Endothelial cell of umbilical vein (primary cell): ENCODE measurements around the gene CCDC88B. TPM values are rescaled to one million over a fixed set of nuclear protein-coding genes. Genes with fewer than 3 reads are reported as not detected.

ENCODE experiments used
- BruUV-seq: library from RNA; stranded (reverse); fragments of 400-500 nt; replicated peaks from 2 replicates; lab custom pipeline; 2021; lab: Mats Ljungman, UMichigan
- CTCF ChIA-PET: fragments of 300-600, 350-600 bp; sonication (Branson Sonifier 250); formaldehyde crosslinking; loops from one replicate; lab custom pipeline; 2021; ENCODE audit warnings: antibody characterized with exemption, inconsistent platforms; lab: Charles Lee
- POLR2A ChIA-PET: fragments of 300-600, 350-600 bp; sonication (Branson Sonifier 250); formaldehyde crosslinking; loops from one replicate; lab custom pipeline; 2021; ENCODE audit warnings: antibody characterized with exemption, inconsistent platforms; lab: Charles Lee
- DNase-seq: peaks from one replicate; pipeline ENCODE4 v3.0.0-alpha.2; 2011; ENCODE audit warnings: low read depth, low spot score
- FAIRE-seq: peaks from 2 replicates; lab custom pipeline; 2011; peaks lifted over from hg19 to GRCh38; lab: Jason Lieb, UNC
- H2AFZ ChIP-seq: 2 replicates; pipeline ENCODE4 v1.6.0; 2012; ENCODE audit warnings: low read depth, low read length, control low read depth, inconsistent platforms
- H3K27ac ChIP-seq: 2 replicates; pipeline ENCODE4 v1.5.1; 2011; ENCODE audit warnings: low read depth, mild to moderate bottlenecking, control low read depth, low read length, moderate library complexity; ENCODE audit not compliant: insufficient read depth
- H3K27me3 ChIP-seq, 2 experiments: 2 replicates each; pipeline versions ENCODE4 v1.6.0 to v1.6.1; 2011; ENCODE audit warnings: low read length in 2 of 2, mixed read lengths in 1 of 2; ENCODE audit not compliant: control insufficient read depth in 2 of 2, insufficient read depth in 2 of 2
- H3K36me3 ChIP-seq, 2 experiments: 2 replicates in 1 of 2; 3 replicates in 1 of 2; pipeline ENCODE4 v1.5.1; 2011; ENCODE audit warnings: low read length in 2 of 2, mild to moderate bottlenecking in 1 of 2, moderate library complexity in 1 of 2; ENCODE audit not compliant: control insufficient read depth in 2 of 2, insufficient read depth in 2 of 2; ENCODE audit errors: extremely low read depth in 1 of 2
- H3K4me1 ChIP-seq: 3 replicates; pipeline ENCODE4 v1.5.1; 2011; ENCODE audit warnings: mild to moderate bottlenecking, low read length; ENCODE audit not compliant: control insufficient read depth, insufficient read depth; ENCODE audit errors: extremely low read depth
- H3K4me2 ChIP-seq: 2 replicates; pipeline ENCODE4 v1.6.1; 2011; ENCODE audit warnings: low read length, control low read depth, mixed read lengths; ENCODE audit not compliant: insufficient read depth
- H3K4me3 ChIP-seq, 3 experiments: fragments of 200-600 bp in 1 of 3; sonication (generic), shearing (Covaris generic) in 1 of 3; replicated peaks in 1 of 3; 2 replicates each; pipeline ENCODE4 v1.5.1; 2011 to 2016; ENCODE audit warnings: control low read depth in 3 of 3, low read length in 3 of 3, mild to moderate bottlenecking in 2 of 3, inconsistent platforms in 1 of 3, low read depth in 1 of 3, moderate library complexity in 1 of 3; ENCODE audit not compliant: insufficient read depth in 1 of 3
- H3K79me2 ChIP-seq: 2 replicates; pipeline ENCODE4 v1.6.0; 2012; ENCODE audit warnings: low read length, inconsistent platforms; ENCODE audit not compliant: control insufficient read depth, insufficient read depth
- H3K9ac ChIP-seq: replicated peaks from 2 replicates; pipeline ENCODE3; 2011; ENCODE audit warnings: low read length, control low read depth; ENCODE audit not compliant: insufficient read depth; ENCODE audit errors: extremely low read depth
- H3K9me1 ChIP-seq: replicated peaks from 3 replicates; pipeline ENCODE4 v1.6.0; 2011; ENCODE audit warnings: mild to moderate bottlenecking, low read length; ENCODE audit not compliant: control insufficient read depth, insufficient read depth; ENCODE audit errors: extremely low read depth
- H3K9me3 ChIP-seq: replicated peaks from 2 replicates; pipeline ENCODE4 v1.5.1; 2012; ENCODE audit warnings: low read length, inconsistent platforms; ENCODE audit not compliant: control insufficient read depth, insufficient read depth
- H4K20me1 ChIP-seq: replicated peaks from 2 replicates; pipeline ENCODE3; 2011; ENCODE audit warnings: mild to moderate bottlenecking, low read length; ENCODE audit not compliant: control insufficient read depth, insufficient read depth; ENCODE audit errors: extremely low read depth
- CTCF ChIP-seq, 2 donors: IDR thresholded peaks; 1 replicate in 1 of 2; 2 replicates in 1 of 2; pipeline ENCODE4 v1.5.1; 2011; ENCODE audit warnings: low read length in 2 of 2, mild to moderate bottlenecking in 2 of 2, moderate library complexity in 2 of 2, control low read depth in 1 of 2, inconsistent platforms in 1 of 2, low read depth in 1 of 2; ENCODE audit not compliant: insufficient read depth in 1 of 2; ENCODE audit errors: extremely low read depth in 1 of 2
- EZH2 ChIP-seq: IDR thresholded peaks from 2 replicates; pipeline ENCODE4 v1.6.1; 2012; ENCODE audit warnings: borderline replicate concordance, low read depth, mild to moderate bottlenecking, moderate library complexity, low read length, inconsistent platforms; ENCODE audit not compliant: severe bottlenecking
- FOS ChIP-seq: IDR thresholded peaks from 2 replicates; pipeline ENCODE4 v1.6.1; 2011; ENCODE audit warnings: mild to moderate bottlenecking, low read length, moderate library complexity, borderline replicate concordance; ENCODE audit not compliant: insufficient read depth
- GATA2 ChIP-seq: IDR thresholded peaks from 2 replicates; pipeline ENCODE4 v1.7.0; 2011; ENCODE audit warnings: low read depth, mild to moderate bottlenecking, moderate library complexity, mixed read lengths, low read length; ENCODE audit not compliant: insufficient read length, insufficient read depth
- JUN ChIP-seq: IDR thresholded peaks from 2 replicates; pipeline ENCODE4 v1.6.1; 2011; ENCODE audit warnings: borderline replicate concordance, low read depth; ENCODE audit not compliant: insufficient read length, insufficient read depth
- MAX ChIP-seq: IDR thresholded peaks from 2 replicates; pipeline ENCODE4 v1.6.1; 2011; ENCODE audit not compliant: insufficient read depth, insufficient read length
- MYC ChIP-seq: IDR thresholded peaks from one replicate; pipeline ENCODE4 v1.6.1; 2011; ENCODE audit warnings: mild to moderate bottlenecking, low read depth, low read length
- POLR2A ChIP-seq: IDR thresholded peaks from 2 replicates; pipeline ENCODE4 v1.6.1; 2012; ENCODE audit warnings: low read depth, mild to moderate bottlenecking, control low read depth, low read length
- POLR2AphosphoS5 ChIP-seq: IDR thresholded peaks from 2 replicates; pipeline ENCODE4 v1.6.1; 2012; ENCODE audit warnings: low read depth, mild to moderate bottlenecking, control low read depth, low read length, moderate library complexity; ENCODE audit not compliant: insufficient read depth
- dilution Hi-C: fragments of 300-500 bp; cut with MboI; formaldehyde crosslinking; loops from one replicate; pipeline ENCODE4 v1.15.0; 2019; ENCODE audit warnings: low sequenced_read_pairs; ENCODE audit not compliant: extremely low pct_ligation_motif_present
- intact Hi-C: fragments of 100-400 bp; cut with micrococcal nuclease; formaldehyde crosslinking; loops from one replicate; pipeline ENCODE4 v1.10.0; 2022
- polyA plus RNA-seq, 4 experiments: library from polyadenylated mRNA; depleted of rRNA in 3 of 4; stranded (reverse) in 3 of 4; unstranded in 1 of 4; fragments of >200 nt; gene quantifications; 2 replicates each; pipeline versions ENCODE4 v1.2.1 to v1.2.3, GENCODE V29; 2011 to 2012; ENCODE audit warnings: missing spikeins in 1 of 4
- total RNA-seq: library from RNA; stranded (reverse); gene quantifications from 2 replicates; pipeline ENCODE4 v1.2.3, GENCODE V29; 2021

CCDC88B gene
- total and polyA plus RNA-seq, 2 donors (not counting 3 experiments of a cell fraction or from before 2014, with no cell fraction given): 1.8 to 2.7 TPM

GRCh38 chr11:64376071-64376470 is 36.1 kb downstream of the CCDC88B start:
- BruUV-seq: no TSS peak
- no peaks in the 10 kb centered on the region for H3K9me3 ChIP-seq
- peaks cover 0 to 2% of the 10 kb centered on the region in 2 experiments for H3K36me3 ChIP-seq
- ChIA-PET POLR2A (no interaction called here), CTCF (interaction anchor here (0.7 to 2.9 kb wide), 3 partner anchors 20 to 153 kb away, joined by 3 to 8 read pairs (median 3); no protein-coding TSS in a partner anchor)
- no peaks in the 10 kb centered on the region for H3K79me2 ChIP-seq
- no peaks in the 10 kb centered on the region for H3K27me3 ChIP-seq
- H3K9ac ChIP-seq: no peak overlapping the region
- no peaks in the 10 kb centered on the region for H3K4me1 ChIP-seq
- no peaks in the 10 kb centered on the region for H3K9me1 ChIP-seq
- no peak overlapping the region for H3K4me3 ChIP-seq
- H3K27ac ChIP-seq: no peak overlapping the region
- FAIRE-seq (no peak), DNase-seq (no peak)
- H3K4me2 ChIP-seq: no peak overlapping the region
- no peak overlapping the region for H2AFZ ChIP-seq
- intact Hi-C loops (no loop called here), dilution Hi-C loops (no loop called here)
- no peak for TF ChIP-seq CTCF (IDR thresholded peaks at IDR 0.05; ENCODE audit: extremely low read depth in 1 of 2, insufficient read depth in 1 of 2, low read depth in 1 of 2, low read length in 2 of 2)
- no peak for TF ChIP-seq MAX
- TF ChIP-seq POLR2AphosphoS5: no peak
- TF ChIP-seq FOS: no peak
- no peak for TF ChIP-seq MYC
- no peak for TF ChIP-seq JUN
- TF ChIP-seq GATA2: no peak
- TF ChIP-seq POLR2A: no peak
- TF ChIP-seq EZH2: no peak
- no peaks in the 10 kb centered on the region for H4K20me1 ChIP-seq
